Measurements from ENCODE around the gene ZFYVE28.

GRCh38 chr4:2255501-2256155 lies 162.8 kb downstream of the ZFYVE28 start:
- no peak for TF ChIP-seq CTCF (IDR thresholded peaks at IDR 0.05)
- TF ChIP-seq EZH2 (IDR thresholded peaks at IDR 0.05; ENCODE audit: borderline replicate concordance, insufficient read depth, low read depth, low read length, poor library complexity, severe bottlenecking), result no peak

Measured in B cell (primary cell).